ENCODE data around the gene LSP1.

Gene LSP1

DNA sequence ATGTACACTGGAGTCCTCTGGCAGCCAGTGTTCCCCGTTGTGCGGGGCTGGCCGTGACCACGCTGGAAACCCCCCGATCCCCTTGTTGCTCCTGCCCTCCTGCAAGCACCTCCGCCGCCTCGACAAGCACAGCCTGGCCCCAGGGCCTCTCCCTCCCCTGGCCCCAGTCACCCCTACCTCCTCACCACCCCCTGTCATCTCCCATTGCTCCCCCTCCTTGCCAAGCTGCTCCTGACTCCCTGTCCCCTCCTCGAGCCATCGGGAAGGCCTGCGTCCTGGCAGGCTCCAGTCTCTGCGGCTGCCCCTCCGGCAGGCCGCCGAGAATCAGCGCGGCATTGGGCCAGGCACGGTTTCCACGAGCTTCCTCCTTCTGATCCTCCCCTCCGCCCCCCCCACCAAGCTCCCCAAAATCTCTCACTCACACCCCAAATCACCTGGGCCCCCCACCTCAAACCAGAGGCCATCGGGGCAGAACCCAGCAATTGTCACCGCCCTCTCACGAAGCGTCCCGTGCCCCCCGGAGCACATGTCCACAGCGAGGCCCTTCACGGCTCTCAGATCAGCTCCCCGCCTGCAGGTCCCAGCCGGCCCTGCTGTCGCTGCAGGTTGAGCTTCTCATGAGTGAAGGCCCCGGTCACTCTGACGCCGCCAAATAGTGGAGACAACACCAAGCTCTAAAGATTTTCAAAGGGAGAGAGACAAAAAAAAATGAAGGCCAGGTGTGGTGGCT, 5.7 kb upstream of the LSP1 start:
- DNase-seq (ENCODE audit: insufficient read length, low spot score), result no peak
- TF ChIP-seq POLR2A (IDR thresholded peaks at IDR 0.05; ENCODE audit: low read depth, low read length) (no peak), POLR2AphosphoS5 (IDR thresholded peaks at IDR 0.05; ENCODE audit: low read depth, low read length) (no peak), TAF1 (IDR thresholded peaks at IDR 0.05; ENCODE audit: low read depth, low read length) (no peak), SPI1 (IDR thresholded peaks at IDR 0.05; ENCODE audit: low read depth, low read length) (no peak), POU2F2 (IDR thresholded peaks at IDR 0.05; ENCODE audit: low read depth, low read length) (no peak), PAX5 (IDR thresholded peaks at IDR 0.05; ENCODE audit: insufficient read depth, low read length, severe bottlenecking) (no peak)
- FAIRE-seq, result no peak

DNA sequence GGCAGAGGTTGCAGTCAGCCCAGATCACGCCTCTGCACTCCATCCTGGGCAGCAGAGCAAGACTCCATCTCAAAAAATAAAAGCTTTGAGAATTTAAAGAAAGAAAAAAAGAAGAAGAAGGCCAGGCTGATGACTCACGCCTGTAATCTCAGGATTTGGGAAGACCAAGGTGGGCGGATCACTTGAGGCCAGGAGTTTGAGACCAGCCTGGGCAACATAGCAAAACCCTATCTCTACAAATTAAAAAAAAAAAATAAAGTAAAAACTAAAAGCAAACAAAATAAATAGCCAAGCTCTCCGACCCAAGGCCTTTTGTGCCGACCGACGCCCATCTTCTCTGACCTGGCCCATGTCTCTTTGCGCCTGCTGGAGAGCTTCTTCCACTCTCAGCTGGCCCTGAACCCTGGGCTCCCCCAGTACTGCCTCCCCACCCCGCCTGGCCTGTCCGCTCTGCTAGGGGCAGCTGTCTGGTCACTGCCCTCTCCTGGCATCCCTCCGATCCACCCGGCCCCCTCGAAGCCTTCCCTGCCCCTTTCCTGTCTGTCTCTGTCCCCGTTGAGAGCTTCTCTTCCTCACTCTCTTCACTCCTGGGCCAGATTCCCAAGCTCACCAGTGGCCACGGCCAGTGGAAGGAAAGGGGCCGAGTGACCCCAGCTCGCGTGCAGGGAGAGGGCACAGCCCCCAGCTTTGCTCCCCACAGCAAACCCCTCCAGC, 4.8 kb upstream of the LSP1 start:
- FAIRE-seq (no peak), DNase-seq (ENCODE audit: insufficient read length, low spot score) (no peak)
- TF ChIP-seq POU2F2 (IDR thresholded peaks at IDR 0.05; ENCODE audit: low read depth, low read length) (no peak), POLR2AphosphoS5 (IDR thresholded peaks at IDR 0.05; ENCODE audit: low read depth, low read length) (no peak), PAX5 (IDR thresholded peaks at IDR 0.05; ENCODE audit: insufficient read depth, low read length, severe bottlenecking) (no peak), POLR2A (IDR thresholded peaks at IDR 0.05; ENCODE audit: low read depth, low read length) (no peak), TAF1 (IDR thresholded peaks at IDR 0.05; ENCODE audit: low read depth, low read length) (no peak), SPI1 (IDR thresholded peaks at IDR 0.05; ENCODE audit: low read depth, low read length) (no peak)

DNA sequence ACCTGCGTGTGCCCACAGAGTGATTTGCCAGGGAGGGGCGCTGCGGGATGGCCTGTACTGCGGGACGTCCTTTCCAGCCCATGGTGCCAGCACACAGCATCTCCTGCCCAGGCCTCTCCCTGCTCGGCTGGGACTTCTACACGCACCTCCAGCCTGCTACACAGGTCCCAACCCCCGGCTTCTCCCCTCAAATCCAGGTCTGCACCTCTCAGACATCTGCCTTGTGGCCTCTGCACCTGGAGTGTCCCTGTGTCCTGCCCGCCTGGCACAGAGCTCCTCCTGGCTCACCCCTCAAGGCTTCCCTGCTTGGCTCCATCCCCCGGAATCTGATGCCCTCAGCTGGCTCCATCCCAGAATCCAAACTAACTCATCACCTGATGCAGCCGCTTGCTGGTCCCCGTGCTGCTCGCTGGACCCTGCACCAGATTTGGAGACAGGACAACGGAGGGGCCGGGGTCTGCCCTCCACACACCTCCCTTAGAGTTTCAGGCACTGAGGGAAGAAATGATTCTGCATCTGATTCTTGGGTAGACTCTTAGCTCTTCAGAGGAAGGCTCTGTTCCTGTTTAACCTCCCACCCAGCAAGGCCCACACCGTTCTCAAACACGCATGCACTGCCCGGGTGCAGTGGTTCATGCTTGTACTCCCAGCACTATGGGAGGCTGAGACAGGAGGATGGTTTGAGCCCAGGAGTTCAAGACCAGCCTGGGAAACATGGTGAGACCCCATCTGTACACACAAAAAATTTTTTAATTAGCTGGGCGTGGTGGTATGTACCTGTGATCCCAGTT, 4.0 kb upstream of the LSP1 start:
- TF ChIP-seq POLR2AphosphoS5 (IDR thresholded peaks at IDR 0.05; ENCODE audit: low read depth, low read length) (no peak), TAF1 (IDR thresholded peaks at IDR 0.05; ENCODE audit: low read depth, low read length) (no peak), PAX5 (IDR thresholded peaks at IDR 0.05; ENCODE audit: insufficient read depth, low read length, severe bottlenecking) (no peak), POLR2A (IDR thresholded peaks at IDR 0.05; ENCODE audit: low read depth, low read length) (no peak), POU2F2 (IDR thresholded peaks at IDR 0.05; ENCODE audit: low read depth, low read length) (no peak), SPI1 (IDR thresholded peaks at IDR 0.05; ENCODE audit: low read depth, low read length) (no peak)
- no peak for FAIRE-seq

DNA sequence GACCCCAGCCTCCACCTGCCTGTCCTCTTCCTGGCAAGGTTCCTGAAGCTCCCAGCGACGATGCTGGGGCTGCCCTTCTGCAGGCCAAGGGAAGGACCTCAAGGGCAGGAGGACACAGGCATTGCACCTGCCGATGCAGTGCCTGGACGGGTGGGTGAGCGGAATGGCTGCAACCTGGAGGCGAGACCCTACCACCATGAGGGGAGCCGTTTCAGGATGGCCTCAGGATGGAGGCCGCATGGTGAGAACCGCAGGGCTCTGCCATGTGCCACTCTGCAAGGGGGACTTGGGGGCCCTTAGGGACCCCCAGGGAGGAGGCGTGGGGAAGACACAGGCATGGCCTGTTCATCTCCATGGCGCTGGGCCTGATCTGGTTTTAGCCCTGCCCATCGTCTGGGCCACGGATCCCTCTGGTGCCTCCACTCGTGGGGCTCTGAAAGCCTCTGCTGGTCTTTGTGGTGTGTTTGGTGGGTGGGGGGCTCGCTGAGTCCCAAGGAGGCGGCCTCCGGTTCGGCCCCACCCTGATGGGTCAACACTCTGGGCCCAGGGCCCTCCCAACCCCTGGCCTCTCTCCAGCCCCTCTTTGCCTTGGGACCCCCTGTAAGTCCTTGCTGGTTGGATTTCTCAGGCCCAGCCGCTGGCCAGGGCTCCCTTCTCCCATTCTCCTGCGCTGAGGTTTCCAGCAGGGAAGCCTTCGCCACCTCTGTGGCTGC, 1.3 kb upstream of the LSP1 start:
- DNase-seq (ENCODE audit: insufficient read length, low spot score), result no peak
- TF ChIP-seq TAF1 (IDR thresholded peaks at IDR 0.05; ENCODE audit: low read depth, low read length), result no peak
- TF ChIP-seq PAX5 (IDR thresholded peaks at IDR 0.05; ENCODE audit: insufficient read depth, low read length, severe bottlenecking), result no peak
- no peak for TF ChIP-seq SPI1 (IDR thresholded peaks at IDR 0.05; ENCODE audit: low read depth, low read length)
- TF ChIP-seq POLR2AphosphoS5 (IDR thresholded peaks at IDR 0.05; ENCODE audit: low read depth, low read length), result no peak
- TF ChIP-seq POU2F2 (IDR thresholded peaks at IDR 0.05; ENCODE audit: low read depth, low read length), result no peak
- TF ChIP-seq POLR2A (IDR thresholded peaks at IDR 0.05; ENCODE audit: low read depth, low read length), result no peak
- FAIRE-seq, result peak; percentile 62

More for the DNA sequence above, 4.0 kb upstream of the LSP1 start:
- no peak for DNase-seq (ENCODE audit: insufficient read length, low spot score)

DNA sequence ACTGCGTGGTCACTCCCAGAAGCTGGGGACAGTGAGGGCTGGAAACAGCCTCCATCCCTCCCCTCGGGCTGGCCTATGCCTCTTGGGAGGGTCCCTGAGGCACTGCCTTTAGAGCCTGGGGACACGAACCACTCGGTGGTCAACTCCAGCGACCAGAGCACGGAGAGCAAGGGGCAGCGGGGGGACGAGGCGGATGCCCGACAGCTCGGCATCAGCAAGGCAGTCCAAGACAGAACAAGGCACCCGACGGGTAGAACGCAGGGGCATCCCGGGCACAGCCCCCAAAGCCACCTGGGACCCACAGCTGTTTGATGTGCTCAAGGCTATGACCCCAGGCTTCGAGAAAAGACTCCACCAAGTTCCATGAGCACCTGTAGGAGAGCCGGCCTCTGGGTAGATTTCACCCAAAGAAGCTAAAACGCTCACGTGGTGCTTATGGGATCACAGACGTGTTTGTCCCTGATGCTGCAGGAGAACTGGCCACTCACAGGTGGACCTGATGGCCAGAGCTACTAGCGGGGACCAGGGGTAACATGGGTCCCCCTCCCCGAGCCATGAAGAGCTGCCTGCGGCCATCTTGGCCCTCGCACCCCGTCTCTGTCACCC, 510 bp upstream of the LSP1 start:
- no peak for DNase-seq (ENCODE audit: insufficient read length, low spot score)
- no peak for TF ChIP-seq POU2F2 (IDR thresholded peaks at IDR 0.05; ENCODE audit: low read depth, low read length)
- TF ChIP-seq SPI1 (IDR thresholded peaks at IDR 0.05; ENCODE audit: low read depth, low read length), result no peak
- TF ChIP-seq POLR2A (IDR thresholded peaks at IDR 0.05; ENCODE audit: low read depth, low read length), result no peak
- no peak for TF ChIP-seq POLR2AphosphoS5 (IDR thresholded peaks at IDR 0.05; ENCODE audit: low read depth, low read length)
- TF ChIP-seq TAF1 (IDR thresholded peaks at IDR 0.05; ENCODE audit: low read depth, low read length), result no peak
- TF ChIP-seq PAX5 (IDR thresholded peaks at IDR 0.05; ENCODE audit: insufficient read depth, low read length, severe bottlenecking), result no peak
- FAIRE-seq, result no peak

DNA sequence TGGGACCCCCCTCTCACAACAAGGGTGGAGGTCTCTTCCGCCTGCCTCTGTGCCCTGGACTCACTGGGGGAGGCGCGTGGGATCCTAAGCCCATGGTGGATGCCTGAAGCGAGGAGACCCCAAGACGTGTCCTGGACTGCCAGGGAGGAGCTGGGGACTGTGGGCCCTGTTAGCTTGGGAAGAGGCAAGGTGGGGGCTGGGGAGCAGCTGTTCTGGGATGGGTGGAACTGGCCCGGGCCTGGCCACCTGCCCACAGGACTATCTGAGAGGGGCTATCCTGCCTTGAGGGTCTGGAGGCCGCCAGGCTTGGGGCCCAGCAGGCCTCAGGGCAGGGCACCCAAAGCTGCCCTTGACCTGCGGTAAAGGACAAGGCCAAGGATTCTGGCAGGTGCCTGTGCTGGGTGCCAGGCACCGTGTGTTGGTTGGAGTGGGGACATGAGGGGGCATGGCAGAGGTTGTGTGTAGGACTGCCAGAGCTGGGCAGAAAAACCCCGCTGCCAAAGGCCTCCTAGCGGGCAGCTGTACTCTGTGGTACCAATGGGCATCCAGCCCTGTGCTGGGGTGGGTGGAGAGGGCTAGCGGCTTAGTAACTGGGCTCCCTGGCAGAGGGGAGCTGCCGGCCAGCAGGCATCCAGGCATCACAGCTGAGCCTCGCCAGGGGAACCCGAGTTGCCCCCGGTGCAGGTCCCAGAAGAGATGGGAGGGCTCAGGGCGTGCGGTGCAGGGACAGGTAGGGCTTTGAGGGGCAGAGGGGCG, 670 bp downstream of the LSP1 start:
- no peak for DNase-seq (ENCODE audit: insufficient read length, low spot score)
- TF ChIP-seq PAX5 (IDR thresholded peaks at IDR 0.05; ENCODE audit: insufficient read depth, low read length, severe bottlenecking), result no peak
- peak; percentile 33 for FAIRE-seq

DNA sequence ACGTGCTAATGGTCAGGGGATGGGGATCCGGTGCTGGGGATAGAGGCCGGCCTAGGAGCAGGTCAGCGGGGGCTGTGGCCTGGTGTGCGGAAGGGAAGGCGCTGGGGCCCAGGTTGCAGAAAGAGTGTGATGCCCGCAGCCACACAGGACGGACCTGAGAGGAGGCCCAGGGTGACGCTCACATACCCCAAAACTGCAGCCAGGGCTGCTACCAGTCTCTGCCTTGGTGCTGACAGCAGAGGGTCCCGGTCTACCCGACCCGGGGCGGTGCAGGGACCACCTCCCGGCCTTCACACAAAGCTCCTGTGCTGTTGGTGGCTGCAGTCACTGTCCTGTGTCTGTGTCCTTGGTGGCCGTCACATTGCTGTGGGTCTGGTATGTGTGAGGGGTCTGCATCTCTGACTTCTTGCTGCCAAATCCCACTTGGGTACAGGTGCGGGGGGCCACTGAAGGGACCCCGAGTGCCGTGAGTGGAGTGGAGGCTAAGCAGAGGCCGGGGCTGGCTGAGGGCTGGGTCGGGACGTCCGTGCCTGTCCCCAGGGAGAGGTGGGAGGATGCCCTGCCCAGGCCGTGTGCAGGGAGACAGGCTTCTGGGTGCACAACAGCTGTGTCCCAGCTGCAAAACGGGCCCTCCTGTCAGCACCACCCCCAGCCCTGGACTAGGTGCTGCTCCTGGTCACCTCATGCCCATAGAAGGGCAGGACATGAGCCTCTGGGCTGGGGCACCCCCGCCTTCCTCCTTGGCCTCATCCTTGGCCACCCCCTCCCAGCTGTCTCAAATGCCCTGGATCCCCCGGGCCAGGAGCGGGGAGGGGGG, 1.5 kb downstream of the LSP1 start:
- DNase-seq (ENCODE audit: insufficient read length, low spot score) (peak; percentile 66), FAIRE-seq (peak; percentile 91)
- TF ChIP-seq POU2F2 (IDR thresholded peaks at IDR 0.05; ENCODE audit: low read depth, low read length), result no peak
- no peak for TF ChIP-seq SPI1 (IDR thresholded peaks at IDR 0.05; ENCODE audit: low read depth, low read length)
- TF ChIP-seq POLR2A (IDR thresholded peaks at IDR 0.05; ENCODE audit: low read depth, low read length), result peak; percentile 61
- TF ChIP-seq PAX5 (IDR thresholded peaks at IDR 0.05; ENCODE audit: insufficient read depth, low read length, severe bottlenecking), result no peak
- no peak; the same call in none of the 2 replicates for TF ChIP-seq POLR2AphosphoS5 (IDR thresholded peaks at IDR 0.05; ENCODE audit: low read depth, low read length)
- TF ChIP-seq TAF1 (IDR thresholded peaks at IDR 0.05; ENCODE audit: low read depth, low read length), result 0 out of 2 replicates have a peak, but pooled peaks have one; percentile 23

Data from GM12891 (cell line).